ENCODE measurements around the gene SCP2. TPM values are rescaled to one million over a fixed set of nuclear protein-coding genes. Genes with fewer than 3 reads are reported as not detected.

SCP2 gene
- total and polyA plus RNA-seq, 4 donors = 85.6 to 157 (median 128) TPM

DNA sequence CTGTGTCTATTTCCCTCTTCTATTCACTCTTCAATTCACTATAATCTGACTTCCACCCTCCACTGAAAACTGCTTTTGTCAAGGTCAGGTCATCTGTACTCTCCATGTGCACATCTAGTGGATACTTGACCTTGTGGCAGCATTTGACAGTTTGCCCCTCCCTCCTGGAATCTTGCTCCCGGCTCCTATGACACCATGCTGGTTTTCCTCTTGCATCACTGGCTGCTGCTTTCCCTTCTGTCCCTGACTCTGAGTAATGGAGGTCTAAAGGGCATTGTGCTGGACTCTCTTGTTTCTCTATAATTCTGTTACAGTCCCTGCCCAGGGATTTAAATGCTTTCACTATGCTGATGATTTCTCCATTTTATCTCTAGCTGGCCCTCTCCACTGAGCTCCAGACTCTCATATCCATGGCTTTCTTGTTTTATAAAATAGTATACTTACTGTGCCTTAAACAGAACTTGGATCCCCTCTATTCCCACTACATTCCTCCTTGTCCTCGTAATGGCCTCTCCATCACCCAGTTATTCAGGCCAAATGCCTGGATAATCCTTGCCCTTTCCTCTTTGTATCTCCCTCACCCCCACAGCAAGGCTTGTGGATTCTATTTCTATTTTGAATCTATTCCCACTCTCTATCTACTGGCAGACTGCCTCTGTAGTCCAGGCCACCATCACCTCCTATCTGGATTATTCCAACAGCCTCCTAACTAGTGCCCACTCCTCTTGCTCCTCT lies 98.1 kb downstream of the SCP2 start:
- H3K36me3 ChIP-seq (ENCODE audit: control insufficient read depth in 4 of 4, insufficient read depth in 4 of 4, low read length in 4 of 4) = peaks cover 0 to 6% (median 4%) of the 10 kb centered on the region in 4 donors
- H3K4me3 ChIP-seq = no peak overlapping the region
- no peak overlapping the region for H3K9ac ChIP-seq (ENCODE audit: insufficient read depth in 1 of 2, low read length in 2 of 2)
- no peaks in the 10 kb centered on the region for H3K27me3 ChIP-seq (ENCODE audit: control insufficient read depth in 3 of 3, insufficient read depth in 3 of 3, low read length in 2 of 3)
- H3K9me3 ChIP-seq (ENCODE audit: control insufficient read depth in 4 of 4, insufficient read depth in 3 of 4, low read length in 3 of 4) = no peaks in the 10 kb centered on the region
- peaks cover 0 to 12% (median 0%) of the 10 kb centered on the region in 5 donors for H3K4me1 ChIP-seq (ENCODE audit: control insufficient read depth in 5 of 5, insufficient read depth in 5 of 5, low read length in 5 of 5)
- TF ChIP-seq, protein P1, sequence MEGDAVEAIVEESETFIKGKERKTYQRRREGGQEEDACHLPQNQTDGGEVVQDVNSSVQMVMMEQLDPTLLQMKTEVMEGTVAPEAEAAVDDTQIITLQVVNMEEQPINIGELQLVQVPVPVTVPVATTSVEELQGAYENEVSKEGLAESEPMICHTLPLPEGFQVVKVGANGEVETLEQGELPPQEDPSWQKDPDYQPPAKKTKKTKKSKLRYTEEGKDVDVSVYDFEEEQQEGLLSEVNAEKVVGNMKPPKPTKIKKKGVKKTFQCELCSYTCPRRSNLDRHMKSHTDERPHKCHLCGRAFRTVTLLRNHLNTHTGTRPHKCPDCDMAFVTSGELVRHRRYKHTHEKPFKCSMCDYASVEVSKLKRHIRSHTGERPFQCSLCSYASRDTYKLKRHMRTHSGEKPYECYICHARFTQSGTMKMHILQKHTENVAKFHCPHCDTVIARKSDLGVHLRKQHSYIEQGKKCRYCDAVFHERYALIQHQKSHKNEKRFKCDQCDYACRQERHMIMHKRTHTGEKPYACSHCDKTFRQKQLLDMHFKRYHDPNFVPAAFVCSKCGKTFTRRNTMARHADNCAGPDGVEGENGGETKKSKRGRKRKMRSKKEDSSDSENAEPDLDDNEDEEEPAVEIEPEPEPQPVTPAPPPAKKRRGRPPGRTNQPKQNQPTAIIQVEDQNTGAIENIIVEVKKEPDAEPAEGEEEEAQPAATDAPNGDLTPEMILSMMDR (IDR thresholded peaks at IDR 0.05; ENCODE audit: control extremely low read depth, extremely low read depth) = no peak
- peak overlapping the region in 1 of 2 donors; percentile 76 for H3K27ac ChIP-seq (ENCODE audit: low read depth in 1 of 2, low read length in 1 of 2)
- ATAC-seq (ENCODE audit: insufficient read depth, low FRiP score) (peak; percentile 56), DNase-seq (peak; percentile 25 to 54 (median 32))
- WGBS, 2 donors = 54 to 57% methylated on average over 2 of the region's 2 CpGs

DNA sequence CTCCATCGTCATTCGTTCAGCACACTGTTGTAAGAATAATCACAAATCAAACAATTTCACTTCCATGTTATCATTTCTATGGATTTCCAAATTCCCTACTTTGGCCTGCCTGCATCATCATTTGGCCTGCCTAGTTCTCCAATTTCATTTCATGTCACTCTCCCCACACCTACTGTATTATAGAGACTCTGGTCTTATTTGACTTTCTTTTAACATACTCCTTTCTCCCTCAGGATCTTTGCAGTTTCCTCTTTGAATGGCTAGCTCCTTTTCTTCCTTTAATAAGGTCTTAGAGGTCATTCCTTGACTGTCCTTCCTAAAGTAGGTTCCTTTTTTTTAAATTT lies 98.7 kb downstream of the SCP2 start:
- H3K36me3 ChIP-seq (ENCODE audit: control insufficient read depth in 4 of 4, insufficient read depth in 4 of 4, low read length in 4 of 4) = peaks cover 0 to 6% (median 4%) of the 10 kb centered on the region in 4 donors
- TF ChIP-seq, protein P1 (IDR thresholded peaks at IDR 0.05; ENCODE audit: control extremely low read depth, extremely low read depth) = no peak
- DNase-seq = no peak
- no peak overlapping the region for H3K9ac ChIP-seq (ENCODE audit: insufficient read depth in 1 of 2, low read length in 2 of 2)
- ATAC-seq (ENCODE audit: insufficient read depth, low FRiP score) = no peak
- H3K27me3 ChIP-seq (ENCODE audit: control insufficient read depth in 3 of 3, insufficient read depth in 3 of 3, low read length in 2 of 3) = no peaks in the 10 kb centered on the region
- peak overlapping the region in 1 of 2 donors; percentile 76 for H3K27ac ChIP-seq (ENCODE audit: low read depth in 1 of 2, low read length in 1 of 2)
- no peaks in the 10 kb centered on the region for H3K9me3 ChIP-seq (ENCODE audit: control insufficient read depth in 4 of 4, insufficient read depth in 3 of 4, low read length in 3 of 4)
- 66 to 79% methylated on average over 2 of the region's 2 CpGs for WGBS, 2 donors
- no peak overlapping the region for H3K4me3 ChIP-seq
- H3K4me1 ChIP-seq (ENCODE audit: control insufficient read depth in 5 of 5, insufficient read depth in 5 of 5, low read length in 5 of 5) = peaks cover 0 to 12% (median 0%) of the 10 kb centered on the region in 5 donors

DNA sequence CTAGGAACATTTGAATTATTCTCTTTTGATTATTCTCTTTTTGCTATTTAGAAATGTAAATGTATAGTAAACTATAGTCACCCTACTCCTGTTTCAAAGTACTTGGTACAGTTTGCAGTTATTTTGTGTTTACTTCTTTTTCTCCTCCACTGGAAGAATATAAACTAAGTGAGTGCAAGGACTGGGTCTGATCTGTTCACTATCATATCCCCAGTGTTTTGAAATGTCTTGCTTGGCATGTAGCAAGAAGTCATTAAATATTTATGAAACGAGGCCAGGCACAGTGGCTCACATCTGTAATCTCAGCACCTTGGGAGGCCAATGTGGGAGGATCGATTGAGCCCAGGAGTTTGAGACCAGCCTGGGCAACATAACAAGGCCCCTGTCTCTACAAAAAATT lies 99.2 kb downstream of the SCP2 start:
- Histone ChIP-seq H3K9me3 (ENCODE audit: control insufficient read depth in 4 of 4, insufficient read depth in 3 of 4, low read length in 3 of 4) (no peaks in the 10 kb centered on the region), H3K4me1 (ENCODE audit: control insufficient read depth in 5 of 5, insufficient read depth in 5 of 5, low read length in 5 of 5) (peaks cover 0 to 12% (median 0%) of the 10 kb centered on the region in 5 donors), H3K9ac (ENCODE audit: insufficient read depth in 1 of 2, low read length in 2 of 2) (no peak overlapping the region), H3K36me3 (ENCODE audit: control insufficient read depth in 4 of 4, insufficient read depth in 4 of 4, low read length in 4 of 4) (peaks cover 0 to 6% (median 4%) of the 10 kb centered on the region in 4 donors), H3K27me3 (ENCODE audit: control insufficient read depth in 3 of 3, insufficient read depth in 3 of 3, low read length in 2 of 3) (no peaks in the 10 kb centered on the region), H3K4me3 (no peak overlapping the region), H3K27ac (ENCODE audit: low read depth in 1 of 2, low read length in 1 of 2) (no peak overlapping the region)
- WGBS, 2 donors = 65 to 68% methylated on average over 2 of the region's 2 CpGs
- ATAC-seq (ENCODE audit: insufficient read depth, low FRiP score) (no peak), DNase-seq (peak in 1 of 3 donors; percentile 31)
- TF ChIP-seq, protein P1 (IDR thresholded peaks at IDR 0.05; ENCODE audit: control extremely low read depth, extremely low read depth) = no peak
